BE2C (cell line): Measurements from ENCODE around the gene COL27A1.

Experiments used
- DNase-seq: peaks from one replicate; pipeline ENCODE4 v3.0.0-alpha.2; 2020
- H3K27me3 ChIP-seq: fragments of 250-450 bp; sonication (Bioruptor Pico); 2 replicates; pipeline ENCODE4 v1.5.1; 2020; ENCODE audit warnings: mild to moderate bottlenecking
- H3K36me3 ChIP-seq: fragments of 250-450 bp; sonication (Bioruptor Pico); 2 replicates; pipeline ENCODE4 v1.5.1; 2020; ENCODE audit warnings: mild to moderate bottlenecking
- H3K4me1 ChIP-seq: fragments of 250-450 bp; sonication (Bioruptor Pico); 2 replicates; pipeline ENCODE4 v1.5.1; 2020
- H3K4me3 ChIP-seq: 2 replicates; pipeline ENCODE4 v1.5.1; 2011; ENCODE audit warnings: low read depth, low read length
- H3K9me3 ChIP-seq: fragments of 250-450 bp; sonication (Bioruptor Pico); 2 replicates; pipeline ENCODE4 v1.5.1; 2020
- TF ChIP-seq, protein P1 (sequence below): IDR thresholded peaks from 2 replicates; pipeline ENCODE4 v1.5.1; 2012; ENCODE audit warnings: mild to moderate bottlenecking, low read depth, low read length

COL27A1 gene

DNA sequence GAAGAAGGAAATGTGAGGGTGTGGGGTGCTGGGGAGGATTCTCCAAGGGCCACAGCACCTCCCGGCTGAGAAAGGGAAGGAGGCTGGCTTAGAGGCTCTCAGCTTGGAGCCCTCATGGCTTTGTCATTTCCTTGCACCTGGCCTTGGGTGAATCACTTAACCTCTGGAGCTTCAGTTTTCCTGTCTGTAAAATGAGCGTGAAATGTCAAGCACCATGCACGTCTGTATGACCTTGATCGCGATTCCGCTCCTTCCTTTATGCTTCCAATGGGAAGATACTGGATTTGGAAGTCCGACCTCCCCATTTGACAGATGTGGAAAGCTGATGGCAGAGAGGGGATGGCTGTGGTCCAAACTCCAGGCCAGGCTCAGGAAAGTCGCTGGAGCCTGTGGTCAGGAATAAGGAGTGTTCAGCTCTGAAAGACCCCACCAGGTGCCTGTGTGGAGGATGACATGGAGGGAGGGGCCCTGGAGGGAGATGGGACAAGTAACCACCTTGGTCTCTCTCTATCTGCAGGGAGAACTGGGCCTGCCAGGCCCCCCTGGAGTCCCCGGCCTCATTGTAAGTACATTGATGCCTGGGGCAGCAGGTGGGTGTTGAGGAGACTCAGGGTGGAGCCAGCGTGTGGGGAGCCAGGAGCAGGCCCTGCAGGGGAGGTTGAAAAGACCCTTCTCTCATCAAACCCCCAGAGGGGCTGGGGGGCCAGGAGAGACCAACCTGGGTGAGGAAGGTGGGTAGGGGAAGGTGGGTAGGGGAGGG lies 66.5 kb downstream of the COL27A1 start:
- Histone ChIP-seq H3K27me3 (no peaks in the 10 kb centered on the region), H3K9me3 (no peaks in the 10 kb centered on the region), H3K4me3 (no peak overlapping the region), H3K4me1 (no peaks in the 10 kb centered on the region), H3K36me3 (no peaks in the 10 kb centered on the region)
- no peak for DNase-seq
- TF ChIP-seq, protein P1, sequence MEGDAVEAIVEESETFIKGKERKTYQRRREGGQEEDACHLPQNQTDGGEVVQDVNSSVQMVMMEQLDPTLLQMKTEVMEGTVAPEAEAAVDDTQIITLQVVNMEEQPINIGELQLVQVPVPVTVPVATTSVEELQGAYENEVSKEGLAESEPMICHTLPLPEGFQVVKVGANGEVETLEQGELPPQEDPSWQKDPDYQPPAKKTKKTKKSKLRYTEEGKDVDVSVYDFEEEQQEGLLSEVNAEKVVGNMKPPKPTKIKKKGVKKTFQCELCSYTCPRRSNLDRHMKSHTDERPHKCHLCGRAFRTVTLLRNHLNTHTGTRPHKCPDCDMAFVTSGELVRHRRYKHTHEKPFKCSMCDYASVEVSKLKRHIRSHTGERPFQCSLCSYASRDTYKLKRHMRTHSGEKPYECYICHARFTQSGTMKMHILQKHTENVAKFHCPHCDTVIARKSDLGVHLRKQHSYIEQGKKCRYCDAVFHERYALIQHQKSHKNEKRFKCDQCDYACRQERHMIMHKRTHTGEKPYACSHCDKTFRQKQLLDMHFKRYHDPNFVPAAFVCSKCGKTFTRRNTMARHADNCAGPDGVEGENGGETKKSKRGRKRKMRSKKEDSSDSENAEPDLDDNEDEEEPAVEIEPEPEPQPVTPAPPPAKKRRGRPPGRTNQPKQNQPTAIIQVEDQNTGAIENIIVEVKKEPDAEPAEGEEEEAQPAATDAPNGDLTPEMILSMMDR, result no peak

DNA sequence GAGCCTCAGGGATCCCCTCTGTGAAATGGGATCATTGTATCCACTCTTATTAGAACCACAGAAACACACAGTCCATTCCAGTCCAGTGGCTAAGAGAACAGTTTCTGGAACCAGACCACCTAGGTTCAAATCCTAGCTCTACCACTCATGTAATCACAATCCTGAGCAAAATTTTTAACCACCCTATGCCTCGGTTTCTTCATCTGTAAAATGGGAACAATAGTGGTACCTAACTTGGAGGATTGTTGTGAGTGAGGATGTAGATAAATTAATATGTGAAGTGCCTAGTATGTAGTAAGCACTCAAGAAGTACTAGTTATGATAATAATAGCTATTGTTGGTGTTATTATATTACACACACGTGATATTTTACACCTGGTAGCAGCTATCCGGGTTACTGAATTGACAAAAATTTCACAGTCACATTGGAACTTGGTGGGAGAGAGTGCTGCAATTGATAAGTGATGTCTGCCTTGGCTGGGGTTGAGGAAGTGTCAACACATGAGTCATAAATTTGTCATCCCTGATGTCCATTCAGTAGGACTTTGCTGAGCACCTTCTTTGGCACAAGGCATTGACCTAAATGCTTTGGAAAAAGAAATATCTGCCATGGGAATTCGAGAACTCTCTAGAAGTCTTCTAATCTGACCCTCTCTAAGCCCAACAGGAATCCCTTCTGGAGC lies 68.4 kb downstream of the COL27A1 start:
- H3K4me1 ChIP-seq, result no peaks in the 10 kb centered on the region
- TF ChIP-seq, protein P1, result no peak
- no peak for DNase-seq
- no peaks in the 10 kb centered on the region for H3K27me3 ChIP-seq
- no peaks in the 10 kb centered on the region for H3K36me3 ChIP-seq
- H3K9me3 ChIP-seq, result no peaks in the 10 kb centered on the region
- no peak overlapping the region for H3K4me3 ChIP-seq

DNA sequence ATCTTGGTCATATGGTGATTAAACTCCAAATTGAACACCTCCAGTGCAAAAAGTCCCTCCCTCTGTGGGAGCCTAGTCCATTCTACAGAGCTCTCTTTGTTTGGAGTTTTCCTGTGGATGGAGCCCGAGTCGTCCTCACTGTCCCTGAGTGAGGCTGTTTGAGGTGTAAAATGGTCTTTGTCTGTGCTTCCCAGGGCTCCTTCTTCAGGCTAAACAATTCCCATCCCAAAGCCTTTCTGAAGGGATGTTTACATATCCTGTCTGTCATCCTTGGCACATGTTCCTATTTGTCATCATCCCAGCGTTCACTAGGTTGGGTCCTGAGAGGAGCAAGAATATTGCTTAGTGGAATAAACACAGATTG lies 68.9 kb downstream of the COL27A1 start:
- no peaks in the 10 kb centered on the region for H3K27me3 ChIP-seq
- TF ChIP-seq, protein P1, result no peak

DNA sequence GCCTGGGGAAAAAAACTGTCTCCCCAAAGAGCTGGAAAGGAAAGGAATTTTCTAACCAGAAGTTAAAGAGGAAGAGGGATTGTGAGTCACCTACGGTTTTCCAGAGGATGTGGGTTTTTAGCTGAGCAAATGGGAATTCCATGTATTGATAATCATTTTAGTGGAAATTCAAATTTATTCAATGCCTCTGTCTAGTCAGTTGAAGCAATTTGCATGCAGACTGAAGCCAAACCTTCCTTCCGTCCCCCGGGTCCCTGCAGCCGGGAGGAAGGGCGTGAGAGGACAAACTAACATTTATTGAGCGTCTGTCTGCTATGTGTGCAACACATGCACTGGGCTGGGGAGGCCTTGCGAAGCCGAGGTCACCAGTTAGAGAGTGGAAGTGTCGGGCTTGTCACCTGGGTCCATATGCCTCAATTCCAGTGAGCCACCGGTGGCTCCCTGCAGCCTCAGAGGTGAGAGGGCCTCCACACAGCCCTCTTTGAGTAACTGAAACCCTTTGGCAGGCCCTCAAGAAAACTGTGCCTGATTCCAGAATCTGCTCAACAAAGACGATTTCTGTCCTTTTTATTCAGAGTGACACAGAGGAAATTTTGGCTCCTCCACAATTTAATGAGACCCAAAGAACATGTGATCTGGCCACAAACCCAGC lies 70.3 kb downstream of the COL27A1 start:
- H3K9me3 ChIP-seq, result no peaks in the 10 kb centered on the region
- TF ChIP-seq, protein P1, result no peak
- no peak overlapping the region for H3K4me3 ChIP-seq
- H3K36me3 ChIP-seq, result no peaks in the 10 kb centered on the region
- H3K4me1 ChIP-seq, result no peaks in the 10 kb centered on the region
- H3K27me3 ChIP-seq, result no peaks in the 10 kb centered on the region
- no peak for DNase-seq

More for the DNA sequence above, 68.9 kb downstream of the COL27A1 start:
- no peaks in the 10 kb centered on the region for H3K36me3 ChIP-seq
- no peaks in the 10 kb centered on the region for H3K4me1 ChIP-seq
- H3K9me3 ChIP-seq, result no peaks in the 10 kb centered on the region
- no peak overlapping the region for H3K4me3 ChIP-seq
- DNase-seq, result no peak

DNA sequence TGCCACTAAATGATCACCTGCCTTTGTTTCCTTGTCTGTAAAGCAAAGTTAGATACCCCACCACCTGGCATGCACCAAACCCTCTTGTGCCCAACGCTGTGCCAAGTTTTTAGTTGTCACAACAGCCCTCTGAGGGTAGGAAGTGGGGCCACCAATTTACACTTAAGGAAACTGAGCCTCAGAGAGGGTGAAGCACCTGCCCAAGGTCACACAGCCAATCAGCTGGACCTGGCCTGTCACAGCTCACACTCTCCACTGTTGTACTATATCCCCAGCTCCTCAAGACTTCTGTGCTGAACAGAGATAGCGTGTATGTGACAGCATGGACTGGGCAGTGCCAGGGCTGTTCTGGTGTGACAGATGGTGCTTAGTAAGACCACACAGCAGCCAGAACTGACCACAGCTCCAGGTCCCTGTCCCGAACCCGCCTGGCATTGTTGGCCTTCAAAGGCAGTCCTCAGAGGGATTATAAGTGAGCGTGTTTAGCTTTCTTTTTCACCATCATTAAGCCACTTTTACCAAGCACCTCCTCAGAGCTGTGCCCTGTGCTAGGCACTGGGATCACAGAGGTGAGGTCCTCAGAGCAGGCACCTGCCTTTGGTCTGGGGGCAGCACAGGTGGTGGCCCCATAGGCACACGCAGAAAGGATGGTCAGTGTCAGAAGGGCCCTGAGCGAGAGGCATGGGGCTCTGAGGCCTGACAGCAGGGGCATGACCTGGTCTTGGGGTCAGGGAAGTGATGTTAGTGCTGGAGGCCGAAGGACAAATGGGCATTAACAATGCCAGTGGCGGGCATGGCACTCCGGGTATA lies 71.1 kb downstream of the COL27A1 start:
- DNase-seq, result no peak
- TF ChIP-seq, protein P1, result no peak
- H3K27me3 ChIP-seq, result no peaks in the 10 kb centered on the region
- no peaks in the 10 kb centered on the region for H3K36me3 ChIP-seq
- no peaks in the 10 kb centered on the region for H3K4me1 ChIP-seq
- H3K9me3 ChIP-seq, result no peaks in the 10 kb centered on the region
- H3K4me3 ChIP-seq, result no peak overlapping the region
